Measurements from ENCODE around the gene RAB3GAP2.
"Not testable (repeated sequence)": the region's sequence is repeated elsewhere in the genome, so short reads cannot be mapped to it uniquely, and the experiment has no call there.

Gene RAB3GAP2, protein sequence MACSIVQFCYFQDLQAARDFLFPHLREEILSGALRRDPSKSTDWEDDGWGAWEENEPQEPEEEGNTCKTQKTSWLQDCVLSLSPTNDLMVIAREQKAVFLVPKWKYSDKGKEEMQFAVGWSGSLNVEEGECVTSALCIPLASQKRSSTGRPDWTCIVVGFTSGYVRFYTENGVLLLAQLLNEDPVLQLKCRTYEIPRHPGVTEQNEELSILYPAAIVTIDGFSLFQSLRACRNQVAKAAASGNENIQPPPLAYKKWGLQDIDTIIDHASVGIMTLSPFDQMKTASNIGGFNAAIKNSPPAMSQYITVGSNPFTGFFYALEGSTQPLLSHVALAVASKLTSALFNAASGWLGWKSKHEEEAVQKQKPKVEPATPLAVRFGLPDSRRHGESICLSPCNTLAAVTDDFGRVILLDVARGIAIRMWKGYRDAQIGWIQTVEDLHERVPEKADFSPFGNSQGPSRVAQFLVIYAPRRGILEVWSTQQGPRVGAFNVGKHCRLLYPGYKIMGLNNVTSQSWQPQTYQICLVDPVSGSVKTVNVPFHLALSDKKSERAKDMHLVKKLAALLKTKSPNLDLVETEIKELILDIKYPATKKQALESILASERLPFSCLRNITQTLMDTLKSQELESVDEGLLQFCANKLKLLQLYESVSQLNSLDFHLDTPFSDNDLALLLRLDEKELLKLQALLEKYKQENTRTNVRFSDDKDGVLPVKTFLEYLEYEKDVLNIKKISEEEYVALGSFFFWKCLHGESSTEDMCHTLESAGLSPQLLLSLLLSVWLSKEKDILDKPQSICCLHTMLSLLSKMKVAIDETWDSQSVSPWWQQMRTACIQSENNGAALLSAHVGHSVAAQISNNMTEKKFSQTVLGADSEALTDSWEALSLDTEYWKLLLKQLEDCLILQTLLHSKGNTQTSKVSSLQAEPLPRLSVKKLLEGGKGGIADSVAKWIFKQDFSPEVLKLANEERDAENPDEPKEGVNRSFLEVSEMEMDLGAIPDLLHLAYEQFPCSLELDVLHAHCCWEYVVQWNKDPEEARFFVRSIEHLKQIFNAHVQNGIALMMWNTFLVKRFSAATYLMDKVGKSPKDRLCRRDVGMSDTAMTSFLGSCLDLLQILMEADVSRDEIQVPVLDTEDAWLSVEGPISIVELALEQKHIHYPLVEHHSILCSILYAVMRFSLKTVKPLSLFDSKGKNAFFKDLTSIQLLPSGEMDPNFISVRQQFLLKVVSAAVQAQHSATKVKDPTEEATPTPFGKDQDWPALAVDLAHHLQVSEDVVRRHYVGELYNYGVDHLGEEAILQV (N-terminal part only)

DNA sequence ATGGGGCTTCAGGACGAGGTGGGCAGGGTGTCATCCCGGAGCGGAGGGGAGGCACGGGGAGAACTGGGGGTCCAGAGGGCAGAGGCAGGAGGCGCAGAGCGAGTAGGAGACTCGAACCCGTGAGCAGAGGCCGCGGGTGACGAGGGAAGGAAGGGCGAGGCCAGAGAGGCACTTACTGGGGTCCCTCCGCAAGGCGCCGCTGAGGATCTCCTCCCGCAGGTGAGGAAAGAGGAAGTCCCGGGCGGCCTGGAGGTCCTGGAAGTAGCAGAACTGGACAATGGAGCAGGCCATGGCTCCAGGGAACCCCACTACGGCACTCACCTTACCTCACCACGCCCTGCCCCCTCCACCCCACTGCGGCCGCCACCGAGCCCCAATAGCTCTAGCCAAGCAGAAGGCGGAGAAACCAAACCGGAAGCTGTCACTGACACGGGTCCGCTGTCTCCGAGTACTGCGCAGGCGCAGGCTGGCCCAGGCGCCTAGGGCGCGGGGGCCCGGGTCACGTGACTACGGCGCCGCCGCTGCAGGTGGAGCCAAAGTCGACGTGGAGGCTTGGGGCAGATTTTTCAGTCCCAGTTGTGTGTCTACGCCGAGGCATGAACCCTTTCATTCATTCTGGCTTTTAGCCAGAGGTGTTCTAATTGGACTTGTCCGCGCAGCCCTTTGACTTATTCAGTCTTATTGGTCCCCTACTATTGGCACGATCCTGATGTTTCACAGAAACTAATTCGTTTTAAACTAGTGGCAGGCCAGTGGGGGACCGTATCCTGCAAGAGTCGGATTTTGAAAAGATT is at the start of gene RAB3GAP2:
TSS of gene RAB3GAP2 (minus strand) at position 407 of the 794 bp plus-strand sequence. CDS start at position 291, 116 bp downstream.
- DNase-seq = peak; percentile 98

DNA sequence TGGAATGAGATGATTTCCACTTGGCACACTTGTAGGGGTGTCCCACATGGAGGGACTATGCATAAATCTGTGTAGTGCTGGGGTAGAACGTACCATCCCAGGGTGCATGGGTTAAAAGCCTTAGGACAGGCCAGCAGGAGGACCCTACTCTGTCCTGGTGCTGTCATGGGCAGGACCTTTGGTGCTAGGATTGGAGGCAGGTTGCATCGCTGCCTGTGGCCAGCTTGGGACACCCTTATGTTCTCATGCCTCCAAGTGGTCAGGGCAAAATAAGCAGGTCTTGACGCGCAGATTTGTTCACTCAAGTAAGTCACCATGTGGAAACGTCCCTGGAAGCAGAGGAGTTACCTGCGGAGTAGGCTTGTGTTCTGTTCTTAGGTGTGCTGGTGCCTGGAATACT is 49.5 kb upstream of the RAB3GAP2 start:
- no peak for DNase-seq

DNA sequence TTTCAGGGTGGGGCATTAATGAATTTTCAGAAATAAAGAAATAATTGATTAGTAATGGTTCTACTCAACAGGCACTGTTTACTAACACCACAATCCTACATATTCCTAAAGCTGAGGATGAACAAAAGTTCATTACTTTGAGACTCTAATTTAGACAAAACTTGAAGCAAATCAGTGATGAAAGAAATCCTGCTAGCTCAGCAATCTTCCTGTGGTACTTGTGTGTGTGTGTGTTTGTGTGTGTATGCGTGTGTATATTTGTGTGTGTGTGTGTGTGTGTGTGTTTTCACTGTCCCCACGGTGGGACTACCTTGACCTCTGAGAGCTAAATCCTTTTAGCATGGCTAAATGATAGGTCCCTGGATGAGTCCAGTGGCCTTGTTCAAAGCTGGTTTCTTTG is 48.5 kb upstream of the RAB3GAP2 start:
- no peak for DNase-seq

DNA sequence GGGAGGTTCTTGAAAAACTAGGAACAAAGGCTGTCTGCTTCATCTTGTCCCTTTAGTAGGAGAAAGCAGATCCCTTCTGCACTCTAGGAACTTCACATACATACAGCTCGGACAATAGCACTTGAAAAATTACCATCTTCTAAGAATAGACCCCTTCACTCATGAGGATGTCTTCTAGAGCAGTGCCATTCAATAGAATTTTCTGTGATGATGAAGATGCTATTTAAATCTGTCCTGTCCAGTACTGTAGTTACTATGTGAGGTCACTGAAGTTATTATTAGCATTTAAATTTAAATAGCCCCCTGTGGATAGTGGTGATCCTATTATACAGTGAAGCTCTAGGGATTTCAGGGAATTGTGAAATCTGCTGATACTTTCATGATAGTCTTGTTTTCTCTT is 46.4 kb upstream of the RAB3GAP2 start:
- no peak for DNase-seq

DNA sequence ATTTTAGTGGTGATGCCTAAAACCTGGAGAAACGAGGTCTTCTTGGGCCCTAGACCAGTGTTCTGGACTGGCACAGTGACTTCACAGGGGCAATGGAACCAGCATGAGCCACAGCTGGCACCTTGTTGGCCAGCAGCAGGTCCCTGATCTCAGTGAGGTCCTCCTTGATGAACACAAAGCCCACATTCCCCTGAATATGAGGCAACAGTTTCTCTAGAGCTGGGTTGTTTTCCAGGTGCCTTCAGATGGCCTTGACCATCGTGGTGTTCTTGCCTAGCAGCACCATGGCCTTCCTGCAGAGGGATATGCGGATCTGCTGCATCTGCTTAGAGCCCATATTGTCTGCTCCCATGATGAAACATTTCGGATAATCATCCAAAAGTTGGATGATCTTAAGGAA is 44.9 kb upstream of the RAB3GAP2 start:
- DNase-seq = no peak

DNA sequence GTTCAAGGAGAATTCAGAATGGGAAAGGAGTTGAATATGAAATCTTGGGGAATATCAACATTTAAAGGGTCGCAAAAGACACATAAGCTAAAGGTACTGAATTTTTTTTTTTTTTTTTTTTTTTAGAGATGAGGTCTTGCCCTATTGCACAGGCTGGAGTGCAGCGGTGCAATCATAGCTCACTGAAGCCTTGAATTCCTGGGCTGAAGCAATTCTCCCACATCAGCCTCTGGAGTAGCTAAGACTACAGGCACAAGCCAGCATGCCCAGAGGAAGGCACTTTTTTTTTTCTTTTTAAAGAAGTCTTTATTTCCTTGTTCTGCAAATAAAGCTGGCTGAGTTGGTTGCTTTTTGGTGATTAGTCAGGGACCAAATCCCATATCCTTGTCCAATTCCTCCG is 44.1 kb upstream of the RAB3GAP2 start:
- DNase-seq = no peak

DNA sequence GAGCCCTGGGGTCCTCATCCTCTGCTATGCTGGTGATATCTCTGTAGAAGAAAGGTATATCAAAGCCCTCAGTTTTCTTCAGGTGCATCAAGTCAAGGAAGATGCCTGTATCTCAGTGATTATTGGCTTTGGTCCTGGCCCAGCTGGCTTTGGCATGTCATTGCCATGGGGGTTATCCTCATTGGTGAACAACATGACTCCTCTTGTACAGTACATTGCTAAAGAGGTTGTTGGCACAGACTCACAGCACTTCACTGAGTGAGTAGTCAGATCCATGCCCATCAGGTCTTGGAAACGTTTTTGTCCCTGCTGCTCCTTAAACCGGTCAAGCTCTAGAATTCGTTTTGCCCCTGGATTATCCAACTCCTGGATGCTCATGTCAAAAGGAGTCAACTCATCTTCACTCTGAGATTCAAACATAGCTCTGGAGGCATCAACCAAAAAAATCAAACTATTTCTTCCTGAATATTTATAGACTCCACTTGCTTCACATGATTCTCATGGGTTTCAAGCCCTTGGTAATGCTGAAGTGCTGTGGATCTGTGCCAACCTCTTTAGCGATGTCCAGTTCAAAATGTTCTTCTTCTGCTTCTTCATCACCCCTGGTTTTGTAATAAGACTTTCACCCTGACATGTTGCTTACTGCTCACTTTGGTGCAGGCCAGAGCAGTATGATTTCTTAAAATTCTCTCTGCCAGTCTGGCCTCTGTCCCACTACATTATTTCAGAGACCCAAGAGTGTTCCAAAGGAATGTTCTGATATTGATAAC is 43.0 kb upstream of the RAB3GAP2 start:
- no peak for DNase-seq

DNA sequence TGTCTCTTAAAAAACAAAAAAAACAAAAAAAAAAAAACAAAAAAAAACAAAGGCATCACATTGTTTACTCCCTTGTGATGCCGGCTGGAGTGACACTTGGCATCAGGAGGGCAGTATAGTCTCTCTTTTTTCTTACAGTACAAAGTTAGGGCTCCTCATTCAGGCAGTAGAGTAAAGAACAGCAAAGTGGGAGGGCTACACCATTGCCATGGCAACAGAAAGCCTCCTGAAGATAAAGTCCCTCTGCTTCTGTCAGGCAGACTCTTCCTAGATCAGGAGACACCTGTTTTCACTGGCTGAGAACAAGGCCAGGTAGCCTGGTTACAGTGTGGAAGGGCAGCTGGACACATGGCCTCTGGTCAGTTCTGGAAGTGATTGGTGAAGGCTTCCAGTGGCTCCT is 41.3 kb upstream of the RAB3GAP2 start:
- DNase-seq = no peak

DNA sequence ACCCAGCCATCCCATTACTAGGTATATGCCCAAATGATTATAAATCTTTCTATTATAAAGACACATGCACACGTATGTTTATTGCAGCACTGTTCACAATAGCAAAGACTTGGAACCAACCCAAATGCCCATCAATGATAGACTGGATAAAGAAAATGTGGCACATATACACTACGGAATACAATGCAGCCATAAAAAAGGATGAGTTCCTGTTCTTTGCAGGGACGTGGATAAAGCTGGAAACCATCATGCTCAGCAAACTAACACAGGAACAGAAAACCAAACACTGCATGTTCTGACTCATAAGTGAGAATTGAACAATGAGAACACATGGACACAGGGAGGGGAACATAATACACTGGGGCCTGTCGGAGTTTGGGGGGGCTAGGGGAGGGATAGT is 37.9 kb upstream of the RAB3GAP2 start:
- not testable (repeated sequence) for DNase-seq

DNA sequence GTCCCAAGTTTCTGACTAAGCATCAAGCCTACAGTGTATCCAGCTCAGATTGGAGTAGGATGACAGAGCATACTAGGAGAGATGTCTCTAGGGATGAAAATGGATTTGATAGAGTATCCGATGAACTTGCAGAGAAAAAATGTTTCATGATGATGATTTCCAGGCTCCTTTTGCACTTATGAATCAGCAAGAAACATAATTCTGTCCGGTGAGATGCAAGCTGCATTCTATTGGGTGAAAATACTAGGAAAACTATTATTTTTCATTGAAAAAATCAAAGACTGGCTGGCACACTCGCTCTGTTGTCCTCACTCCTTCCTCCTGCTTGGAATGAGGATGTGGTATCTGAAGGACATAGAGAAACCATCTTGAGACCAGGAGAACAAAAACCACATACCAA is 35.4 kb upstream of the RAB3GAP2 start:
- no peak for DNase-seq

DNA sequence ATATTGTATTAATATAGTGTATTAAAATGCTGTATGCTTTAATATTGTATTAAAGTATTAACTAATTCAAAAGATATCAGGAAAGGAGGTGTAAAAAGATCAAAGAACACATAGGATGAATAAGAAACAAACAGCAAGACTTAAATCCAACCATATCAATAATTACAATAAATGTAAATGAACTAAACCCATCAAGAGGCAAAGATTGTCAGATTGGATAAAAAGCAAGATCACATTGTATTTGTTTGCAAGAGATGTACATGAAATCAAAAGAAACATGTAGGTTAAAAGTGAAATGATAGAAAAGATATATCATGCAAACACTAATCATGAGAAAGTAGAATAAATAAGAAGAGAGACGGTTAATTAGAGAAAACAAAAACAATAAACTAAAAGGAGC is 34.1 kb upstream of the RAB3GAP2 start:
- no peak for DNase-seq

DNA sequence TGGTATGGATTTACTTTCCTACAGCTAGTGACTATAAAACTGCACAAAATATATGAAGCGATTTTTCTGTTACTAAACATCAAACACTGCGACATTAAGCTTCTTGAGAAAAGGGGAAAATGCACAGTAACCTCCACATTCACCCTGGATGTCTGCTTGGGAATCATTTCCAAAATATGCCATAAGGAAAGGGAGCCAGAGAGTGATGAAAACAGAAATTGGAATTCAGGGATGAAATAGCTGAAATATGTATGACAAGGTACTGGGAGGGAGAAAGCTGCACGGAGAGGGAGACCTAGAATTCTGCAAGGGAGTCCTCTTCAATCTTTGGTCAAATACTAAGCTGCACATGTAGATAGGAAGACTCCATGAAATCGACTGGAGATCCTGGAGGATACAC is 31.6 kb upstream of the RAB3GAP2 start:
- no peak for DNase-seq

DNA sequence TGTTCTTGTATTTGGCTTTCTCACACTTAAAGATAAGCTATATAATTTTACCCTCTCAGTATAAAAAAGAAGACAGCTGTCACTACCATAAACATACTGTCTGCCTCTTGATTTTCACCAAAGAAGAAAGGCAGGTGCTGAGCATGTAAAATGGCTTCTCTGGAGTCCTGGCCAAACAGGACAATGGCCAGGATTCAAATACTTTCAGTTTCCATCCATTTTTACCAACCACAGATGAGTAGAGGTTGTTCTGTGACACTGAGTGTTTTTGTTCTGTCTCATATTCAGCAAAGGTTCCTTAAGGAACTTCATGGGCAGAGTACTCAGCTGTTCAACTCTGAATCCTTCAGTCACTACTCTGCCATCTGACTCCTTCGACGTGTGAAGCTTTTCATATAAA is 29.4 kb upstream of the RAB3GAP2 start:
- DNase-seq = no peak

DNA sequence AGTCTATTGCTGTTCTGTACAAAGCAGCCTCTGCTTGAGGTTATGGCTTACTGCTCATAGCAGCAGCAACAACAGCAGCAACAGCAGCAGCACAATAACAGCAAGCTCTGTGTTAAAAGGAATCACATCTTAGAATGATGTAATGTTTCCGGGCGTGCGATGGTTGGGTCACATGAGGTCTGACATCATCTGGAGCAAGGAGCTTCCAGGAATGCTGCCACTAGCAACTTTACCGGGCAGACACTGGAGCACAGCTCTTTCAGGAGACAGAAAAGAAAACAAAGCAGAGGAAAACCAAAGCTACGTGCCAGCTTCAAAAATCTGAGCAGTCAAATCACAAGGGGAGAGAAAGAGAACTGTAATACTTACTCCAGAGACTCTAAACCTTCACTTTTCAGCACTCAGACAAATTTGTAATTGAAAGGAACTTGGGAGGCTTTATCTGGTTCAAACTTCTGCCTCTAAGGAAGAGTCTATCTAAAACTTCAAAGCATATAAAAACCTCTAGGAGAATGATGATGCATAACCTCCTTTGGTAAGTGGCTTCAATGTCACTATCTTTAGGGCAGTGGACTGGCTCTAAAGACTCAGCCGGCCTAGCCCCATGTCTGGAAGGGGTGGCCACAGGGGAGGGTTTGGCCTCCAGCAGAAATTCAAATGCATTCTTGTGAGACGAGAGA is 28.3 kb upstream of the RAB3GAP2 start:
- no peak for DNase-seq

DNA sequence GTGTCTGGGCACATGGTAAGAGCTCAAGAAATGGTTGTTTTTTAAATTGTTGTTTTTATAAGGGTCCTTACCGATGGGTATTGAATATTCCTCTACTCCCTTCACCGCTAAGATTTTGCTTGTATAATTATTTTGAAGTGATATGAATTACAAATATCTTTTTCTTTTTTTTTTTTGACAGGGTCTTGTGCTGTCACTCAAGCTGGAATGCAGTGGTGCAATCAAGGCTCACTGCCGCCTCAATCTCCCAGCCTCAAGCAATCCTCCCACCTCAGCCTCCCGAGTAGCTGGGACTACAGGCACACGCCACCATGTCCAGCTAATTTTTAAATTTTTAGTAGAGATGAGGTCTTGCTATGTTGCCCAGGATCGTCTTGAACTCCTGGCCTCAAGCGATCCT is 27.1 kb upstream of the RAB3GAP2 start:
- DNase-seq = no peak

DNA sequence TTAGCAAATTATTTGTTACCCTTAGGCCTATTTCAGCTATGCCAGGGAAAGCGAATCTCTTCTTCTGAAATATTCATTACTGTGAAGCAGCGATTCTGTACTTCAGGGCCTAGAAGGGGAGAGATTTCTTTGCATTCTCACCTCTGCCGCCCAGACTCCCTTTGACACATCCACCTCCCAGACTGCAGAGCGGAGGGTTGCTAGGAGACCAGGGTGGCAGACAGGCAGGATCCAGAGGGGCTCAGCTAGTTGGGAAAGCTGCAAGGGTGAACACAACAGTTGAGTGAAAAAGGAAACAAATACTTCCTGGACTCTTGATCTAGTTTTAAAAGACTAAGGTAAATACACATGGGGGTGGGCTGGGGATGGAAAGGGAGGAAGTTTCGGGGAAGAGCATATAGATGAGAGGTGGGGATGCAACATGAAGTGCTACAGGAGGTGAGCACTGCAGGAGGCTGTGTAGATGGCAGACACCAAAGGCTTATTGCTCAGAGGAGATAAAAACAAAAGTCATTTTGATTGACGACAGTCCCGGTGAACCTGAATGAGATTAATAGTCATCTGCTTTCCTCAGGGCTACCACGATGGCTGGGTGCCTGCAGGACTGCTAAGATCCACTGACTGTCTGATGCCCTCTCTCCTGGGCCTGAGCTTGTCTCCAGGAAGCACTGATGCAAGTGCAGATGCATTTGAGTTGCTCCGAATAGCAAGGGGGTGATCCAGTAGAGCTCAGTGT is 26.4 kb upstream of the RAB3GAP2 start:
- no peak for DNase-seq

DNA sequence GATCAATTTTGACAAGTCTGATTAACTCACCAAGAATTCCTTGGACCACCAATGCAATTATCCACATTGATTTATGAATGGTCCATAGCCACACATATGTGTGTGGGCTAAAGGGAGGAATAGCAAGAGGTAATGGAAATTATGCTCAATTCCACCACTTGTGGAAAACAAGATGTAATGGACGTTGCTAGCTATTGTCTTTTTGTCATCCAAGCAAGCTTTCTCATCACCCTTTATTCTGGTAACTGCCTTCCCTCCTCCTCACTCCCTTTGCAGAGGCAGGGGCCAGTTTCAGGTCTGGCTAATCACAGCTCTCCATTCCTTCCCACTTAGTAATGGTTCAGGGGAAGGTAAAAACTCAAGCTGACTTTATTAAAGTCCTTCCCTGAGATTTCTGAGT is 24.7 kb upstream of the RAB3GAP2 start:
- no peak for DNase-seq

DNA sequence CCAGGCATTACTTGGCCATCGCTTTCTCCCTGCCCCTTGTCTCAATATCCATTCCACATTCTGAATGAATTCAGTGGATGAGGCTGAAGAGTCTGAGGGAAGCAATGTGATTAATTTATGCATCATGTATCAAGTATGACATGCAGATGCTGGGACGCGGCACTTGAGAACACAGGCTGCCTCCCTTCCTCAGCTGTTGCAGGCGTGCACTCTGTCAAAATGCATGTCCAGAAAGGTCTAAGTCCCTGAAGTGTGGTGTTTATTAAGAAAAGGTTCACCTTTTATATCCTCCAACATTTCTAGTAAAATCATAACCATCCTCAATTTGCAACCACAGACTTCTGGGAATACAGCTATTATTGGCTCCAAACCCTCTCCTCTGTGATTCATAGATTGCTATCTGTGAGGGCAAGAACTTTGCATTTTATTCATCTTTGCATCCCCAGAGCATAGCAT is 22.6 kb upstream of the RAB3GAP2 start:
- no peak for DNase-seq

DNA sequence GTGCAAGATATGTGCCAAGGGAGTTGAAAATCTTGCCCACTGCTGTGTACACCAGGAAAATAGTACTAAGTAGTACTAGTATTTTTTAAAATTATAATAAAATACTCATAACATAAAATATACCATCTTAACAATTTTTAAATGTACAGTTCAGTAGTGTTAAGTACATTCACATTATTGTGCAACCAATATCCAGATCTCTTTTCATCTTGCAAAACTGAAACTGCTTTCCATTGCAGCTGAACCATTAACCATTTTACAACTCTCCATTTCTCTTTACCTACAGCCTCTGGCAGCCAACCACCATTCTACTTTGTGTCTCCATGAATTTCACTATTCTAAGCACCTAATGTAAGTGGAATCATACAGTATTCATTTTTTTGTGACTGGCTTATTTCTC is 19.3 kb upstream of the RAB3GAP2 start:
- no peak for DNase-seq

DNA sequence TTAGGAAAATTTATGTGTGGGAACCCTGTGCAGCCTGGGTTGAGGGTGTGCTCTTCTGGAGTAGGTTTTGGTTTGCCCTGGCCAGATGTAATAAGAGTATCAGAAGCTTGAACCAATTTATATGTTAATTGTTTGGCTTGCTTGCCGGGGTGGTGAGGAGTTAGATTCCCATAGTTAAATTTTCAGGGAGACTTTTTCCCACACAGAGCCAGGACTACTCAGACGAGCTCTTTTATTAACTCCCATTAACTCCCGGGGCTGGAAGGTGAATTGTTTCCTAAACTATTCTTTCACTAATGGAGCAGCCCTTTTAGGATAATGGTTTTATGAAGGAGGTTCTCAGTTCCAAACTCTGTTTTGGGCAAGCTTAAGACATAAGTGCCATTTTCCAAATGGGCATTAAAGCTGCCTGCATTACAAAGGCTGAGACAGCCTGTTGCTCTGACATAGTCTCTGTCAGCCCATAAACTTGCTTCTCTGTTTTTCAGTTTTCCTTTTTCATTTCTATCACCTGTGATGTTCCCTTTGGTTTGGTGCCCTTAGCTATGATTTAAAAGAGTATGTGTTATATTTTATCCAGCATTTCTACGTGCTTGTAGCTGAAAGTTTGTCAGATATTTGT is 18.0 kb upstream of the RAB3GAP2 start:
- DNase-seq = no peak

All from CD4-positive, alpha-beta T cell treated with Interleukin-10 for 1 hour (primary cell).